OCI-LY7 (cell line): ENCODE results near the gene RMND1. TPM values are rescaled to one million over a fixed set of nuclear protein-coding genes. Genes with fewer than 3 reads are reported as not detected.
"Not testable (repeated sequence)": the region's sequence is repeated elsewhere in the genome, so short reads cannot be mapped to it uniquely, and the experiment has no call there.

Source experiments
- BruUV-seq: library from RNA; stranded (reverse); fragments of 400-500 nt; replicated peaks from 2 replicates; lab custom pipeline; 2021; lab: Mats Ljungman, UMichigan
- CTCF ChIA-PET: fragments of 300-600 bp; sonication (Branson Sonifier 250); formaldehyde crosslinking; loops from one replicate; lab custom pipeline; 2022; ENCODE audit warnings: antibody characterized with exemption; ENCODE audit not compliant: unreplicated experiment; lab: Charles Lee
- POLR2A ChIA-PET: fragments of 300-600 bp; sonication (Branson Sonifier 250); formaldehyde crosslinking; loops from one replicate; lab custom pipeline; 2022; ENCODE audit warnings: antibody characterized with exemption; lab: Charles Lee
- DNase-seq: peaks from one replicate; pipeline ENCODE4 v3.0.0-alpha.2; 2015; ENCODE audit warnings: low spot score
- H2AFZ ChIP-seq: fragments of 200-600 bp; sonication (generic), shearing (Covaris generic); 2 replicates; pipeline ENCODE4 v1.6.1; 2014; ENCODE audit warnings: mild to moderate bottlenecking, antibody characterized with exemption, low read length, moderate library complexity
- H3K27ac ChIP-seq: fragments of 200-600 bp; sonication (generic); 2 replicates; pipeline ENCODE4 v1.5.1; 2014; ENCODE audit warnings: mixed run types, low read depth, mild to moderate bottlenecking, moderate library complexity, low read length, inconsistent platforms; ENCODE audit not compliant: poor library complexity, severe bottlenecking
- H3K36me3 ChIP-seq: fragments of 200-600 bp; sonication (generic); 2 replicates; pipeline ENCODE4 v1.6.1; 2014; ENCODE audit warnings: mild to moderate bottlenecking, antibody characterized with exemption, low read length, moderate library complexity, mixed read lengths; ENCODE audit not compliant: insufficient read depth
- H3K4me1 ChIP-seq: fragments of 200-600 bp; sonication (generic); 2 replicates; pipeline ENCODE4 v1.5.1; 2014; ENCODE audit warnings: mild to moderate bottlenecking, low read length; ENCODE audit not compliant: insufficient read depth, poor library complexity, severe bottlenecking
- H3K4me2 ChIP-seq: fragments of 200-600 bp; sonication (generic); 2 replicates; pipeline ENCODE4 v1.6.1; 2014; ENCODE audit warnings: mild to moderate bottlenecking, low read length
- H3K4me3 ChIP-seq: fragments of 200-600 bp; sonication (generic); 2 replicates; pipeline ENCODE4 v1.5.1; 2014; ENCODE audit warnings: mild to moderate bottlenecking, low read depth, low read length; ENCODE audit not compliant: poor library complexity, severe bottlenecking
- H3K79me2 ChIP-seq: fragments of 200-600 bp; sonication (generic); 2 replicates; pipeline ENCODE4 v1.6.1; 2016; ENCODE audit warnings: low read depth, mild to moderate bottlenecking, low read length, moderate library complexity, mixed read lengths; ENCODE audit not compliant: insufficient read depth
- H3K9me2 ChIP-seq: fragments of 200-600 bp; sonication (generic); 2 replicates; pipeline ENCODE4 v1.6.1; 2016; ENCODE audit warnings: mild to moderate bottlenecking, low read length, mixed read lengths; ENCODE audit not compliant: insufficient read depth
- H3K9me3 ChIP-seq: fragments of 200-600 bp; sonication (generic); 2 replicates; pipeline ENCODE4 v1.6.1; 2014; ENCODE audit warnings: mild to moderate bottlenecking, mixed run types, low read length, mixed read lengths
- H4K20me1 ChIP-seq: fragments of 200-600 bp; sonication (generic); 2 replicates; pipeline ENCODE4 v1.6.1; 2014; ENCODE audit warnings: mild to moderate bottlenecking, antibody characterized with exemption, low read length, moderate library complexity, mixed read lengths; ENCODE audit not compliant: insufficient read depth
- EZH2phosphoT487 ChIP-seq: fragments of 200-600 bp; sonication (generic); IDR thresholded peaks from 2 replicates; pipeline ENCODE4 v1.6.1; 2018; ENCODE audit warnings: low read depth, borderline replicate concordance, mild to moderate bottlenecking, mixed run types, antibody characterized with exemption, low read length, moderate library complexity, mixed read lengths
- intact Hi-C: fragments of 100-400 bp; cut with micrococcal nuclease; formaldehyde crosslinking; loops from one replicate; pipeline ENCODE4 v1.10.0; 2022; ENCODE audit not compliant: unreplicated experiment
- small RNA-seq: library from RNA; depleted of rRNA; stranded (forward); fragments of <200 nt; gene quantifications from one replicate; pipeline ENCODE3, GENCODE V24; 2014
- total RNA-seq, 2 experiments: library from RNA; depleted of rRNA in 1 of 2; stranded (reverse); fragments of >200 nt in 1 of 2; shearing (Covaris generic) in 1 of 2; gene quantifications; 2 replicates each; pipeline ENCODE4 v1.2.3, GENCODE V29; 2014 to 2022
- TF ChIP-seq, protein P1 (sequence below): fragments of 200-600 bp; sonication (generic); conservative IDR thresholded peaks from 2 replicates; pipeline ENCODE4 v1.5.1; 2014; ENCODE audit warnings: mild to moderate bottlenecking, antibody characterized with exemption, low read length, moderate library complexity, mixed read lengths

RMND1 gene
- total RNA-seq, 2 experiments from 2014 or later: 21.2 to 22.3 TPM

DNA sequence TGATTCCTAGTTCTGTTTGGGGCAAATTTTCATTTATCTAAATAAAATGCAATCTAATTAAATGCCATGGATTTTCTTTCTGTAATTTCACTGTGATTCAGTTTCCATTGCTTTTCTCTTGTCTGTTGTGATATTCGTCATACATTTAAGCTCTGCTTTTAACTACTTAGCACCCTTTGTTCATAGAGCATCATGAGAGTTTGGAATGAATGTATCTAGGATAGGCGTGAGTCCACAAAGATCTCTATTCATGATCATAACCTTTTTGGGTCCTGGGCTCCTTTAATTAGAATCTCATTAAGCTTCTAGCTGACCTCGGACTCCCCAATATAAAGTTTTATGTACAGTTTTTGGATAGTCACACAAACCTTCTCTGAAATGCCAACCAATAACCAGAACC is 93.5 kb downstream of the RMND1 start:
- Histone ChIP-seq H3K4me1 (no peaks in the 10 kb centered on the region), H3K36me3 (peaks cover 28% of the 10 kb centered on the region), H3K79me2 (no peaks in the 10 kb centered on the region), H3K4me3 (no peak overlapping the region), H3K4me2 (no peak overlapping the region), H2AFZ (no peak overlapping the region), H3K9me3 (no peaks in the 10 kb centered on the region), H4K20me1 (no peaks in the 10 kb centered on the region), H3K9me2 (no peaks in the 10 kb centered on the region), H3K27ac (no peak overlapping the region)
- ChIA-PET CTCF (no interaction called here), POLR2A (interaction anchor here (0.7 to 1.2 kb wide), 5 partner anchors 9 to 170 kb away, joined by 3 to 6 read pairs (median 4); no protein-coding TSS in a partner anchor)
- no TSS peak for BruUV-seq
- TF ChIP-seq, protein P1, sequence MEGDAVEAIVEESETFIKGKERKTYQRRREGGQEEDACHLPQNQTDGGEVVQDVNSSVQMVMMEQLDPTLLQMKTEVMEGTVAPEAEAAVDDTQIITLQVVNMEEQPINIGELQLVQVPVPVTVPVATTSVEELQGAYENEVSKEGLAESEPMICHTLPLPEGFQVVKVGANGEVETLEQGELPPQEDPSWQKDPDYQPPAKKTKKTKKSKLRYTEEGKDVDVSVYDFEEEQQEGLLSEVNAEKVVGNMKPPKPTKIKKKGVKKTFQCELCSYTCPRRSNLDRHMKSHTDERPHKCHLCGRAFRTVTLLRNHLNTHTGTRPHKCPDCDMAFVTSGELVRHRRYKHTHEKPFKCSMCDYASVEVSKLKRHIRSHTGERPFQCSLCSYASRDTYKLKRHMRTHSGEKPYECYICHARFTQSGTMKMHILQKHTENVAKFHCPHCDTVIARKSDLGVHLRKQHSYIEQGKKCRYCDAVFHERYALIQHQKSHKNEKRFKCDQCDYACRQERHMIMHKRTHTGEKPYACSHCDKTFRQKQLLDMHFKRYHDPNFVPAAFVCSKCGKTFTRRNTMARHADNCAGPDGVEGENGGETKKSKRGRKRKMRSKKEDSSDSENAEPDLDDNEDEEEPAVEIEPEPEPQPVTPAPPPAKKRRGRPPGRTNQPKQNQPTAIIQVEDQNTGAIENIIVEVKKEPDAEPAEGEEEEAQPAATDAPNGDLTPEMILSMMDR: no peak
- TF ChIP-seq EZH2phosphoT487: no peak
- intact Hi-C loops: no loop called here
- DNase-seq: no peak

DNA sequence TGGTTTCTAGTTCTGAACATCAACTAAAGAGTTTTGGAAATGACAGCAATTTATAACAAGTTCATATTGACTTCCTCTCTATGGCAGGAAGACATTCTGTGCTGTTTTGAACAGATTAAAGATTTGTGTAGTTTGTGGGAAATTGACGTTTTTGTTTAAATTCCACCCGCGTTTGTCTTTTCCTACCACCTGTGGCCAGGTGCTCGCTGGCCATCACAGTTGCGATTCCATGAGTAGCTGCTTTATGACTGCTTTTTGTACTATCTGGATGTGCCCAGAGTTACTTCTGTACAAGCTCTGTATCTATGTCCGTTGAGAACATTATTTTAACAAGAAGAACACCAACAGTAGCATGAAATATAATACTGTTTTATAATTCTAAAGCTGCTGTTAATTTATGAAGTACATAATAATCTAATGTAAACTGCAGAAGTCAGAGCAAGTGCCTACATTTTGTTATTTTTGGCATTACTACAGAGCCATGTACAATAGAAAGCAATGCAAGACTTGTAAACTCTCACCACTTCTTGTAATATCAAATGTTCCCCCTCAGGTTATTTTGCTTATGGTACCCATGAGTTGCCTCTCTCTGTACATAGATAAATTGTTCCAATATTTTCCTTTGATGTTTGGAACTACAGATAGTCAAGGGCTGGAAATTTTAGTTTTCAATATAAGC is 94.0 kb downstream of the RMND1 start:
- no peaks in the 10 kb centered on the region for H3K4me1 ChIP-seq

DNA sequence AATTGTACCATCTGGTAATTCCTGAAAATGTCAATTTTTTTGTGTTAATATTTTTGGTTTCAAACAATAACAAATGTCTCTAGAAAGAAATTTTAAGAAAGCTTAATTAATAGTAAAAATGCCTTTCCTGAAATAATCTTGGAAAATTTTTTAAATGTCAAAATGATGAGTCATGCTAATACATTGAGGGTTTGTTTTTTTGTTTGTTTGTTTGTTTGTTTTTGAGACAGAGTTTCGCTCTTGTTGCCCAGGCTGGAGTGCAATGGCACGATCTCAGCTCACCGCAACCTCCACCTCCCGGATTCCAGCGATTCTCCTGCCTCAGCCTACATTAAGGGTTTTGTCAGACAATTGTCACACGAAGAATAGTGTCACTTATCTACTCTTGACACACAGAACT is 94.9 kb downstream of the RMND1 start:
- H3K9me2 ChIP-seq, H2AFZ ChIP-seq, DNase-seq, H3K4me3 ChIP-seq, BruUV-seq, H3K4me1 ChIP-seq, H3K79me2 ChIP-seq, CTCF ChIA-PET, H3K4me2 ChIP-seq, H3K9me3 ChIP-seq, H4K20me1 ChIP-seq, H3K27ac ChIP-seq, intact Hi-C loops: not testable (repeated sequence)
- POLR2A ChIA-PET: interaction anchor here (0.7 to 1.2 kb wide), 4 partner anchors 16 to 60 kb away, joined by 3 to 10 read pairs (median 5); no protein-coding TSS in a partner anchor
- peaks cover 18% of the 10 kb centered on the region for H3K36me3 ChIP-seq

More for the DNA sequence above, 94.0 kb downstream of the RMND1 start:
- Histone ChIP-seq H3K36me3 (peaks cover 25% of the 10 kb centered on the region), H3K9me3 (no peaks in the 10 kb centered on the region), H3K4me3 (no peak overlapping the region), H3K4me2 (no peak overlapping the region), H3K9me2 (no peaks in the 10 kb centered on the region), H3K79me2 (no peaks in the 10 kb centered on the region), H3K27ac (no peak overlapping the region), H4K20me1 (no peaks in the 10 kb centered on the region), H2AFZ (no peak overlapping the region)
- CTCF ChIA-PET: no interaction called here
- DNase-seq: no peak
- no TSS peak for BruUV-seq
- TF ChIP-seq, protein P1: no peak
- TF ChIP-seq EZH2phosphoT487: no peak
- POLR2A ChIA-PET: interaction anchor here (0.6 to 1.2 kb wide), 11 partner anchors 8 to 364 kb away, joined by 3 to 10 read pairs (median 4); no protein-coding TSS in a partner anchor
- intact Hi-C loops: no loop called here

Small RNA genes lying within 50 kb of the gene (small RNA-seq; reads per million reads assigned to genes)
- gene RF00019: not detected

Other genes with a start within 250 kb of the RMND1 start
- gene AKAP12, start 212.2 kb downstream of the RMND1 start, total RNA-seq (2014; rRNA removed; shearing (Covaris generic)): not detected in 2 replicates
- gene AKAP12, start 212.2 kb downstream of the RMND1 start, total RNA-seq (2022): 0.07 and 0.23 TPM in 2 replicates
- gene ZBTB2, start 60.6 kb downstream of the RMND1 start, total RNA-seq (2014; rRNA removed; shearing (Covaris generic)): 16.4 and 17.0 TPM in 2 replicates
- gene ZBTB2, start 60.6 kb downstream of the RMND1 start, total RNA-seq (2022): 17.0 and 18.4 TPM in 2 replicates
- not detected in 2 replicates for gene CCDC170, start 41.9 kb upstream of the RMND1 start, total RNA-seq (2014; rRNA removed; shearing (Covaris generic))
- gene CCDC170, start 41.9 kb upstream of the RMND1 start, total RNA-seq (2022): not detected in 2 replicates